Osteocyte (in vitro differentiated cells): ENCODE results near the gene ZCCHC4. TPM values are rescaled to one million over a fixed set of nuclear protein-coding genes. Genes with fewer than 3 reads are reported as not detected.

Source experiments
- DNase-seq: peaks from one replicate; pipeline ENCODE4 v3.0.0; 2021; ENCODE audit warnings: mixed read lengths; ENCODE audit not compliant: unreplicated experiment; ENCODE audit errors: extremely low spot score
- H3K27ac Mint-ChIP-seq: one replicate; pipeline ENCODE4 v1.8.0; 2021; ENCODE audit warnings: mild to moderate bottlenecking, mixed read lengths; ENCODE audit not compliant: unreplicated experiment
- H3K27me3 Mint-ChIP-seq: one replicate; pipeline ENCODE4 v1.8.0; 2021; ENCODE audit warnings: mixed read lengths; ENCODE audit not compliant: unreplicated experiment
- H3K36me3 Mint-ChIP-seq: one replicate; pipeline ENCODE4 v1.8.0; 2021; ENCODE audit warnings: mixed read lengths; ENCODE audit not compliant: unreplicated experiment
- H3K4me1 Mint-ChIP-seq: one replicate; pipeline ENCODE4 v1.8.0; 2021; ENCODE audit warnings: mixed read lengths; ENCODE audit not compliant: unreplicated experiment
- H3K4me3 Mint-ChIP-seq: one replicate; pipeline ENCODE4 v1.8.0; 2021; ENCODE audit warnings: mild to moderate bottlenecking, moderate library complexity, mixed read lengths; ENCODE audit not compliant: unreplicated experiment
- H3K9me3 Mint-ChIP-seq: one replicate; pipeline ENCODE4 v1.8.0; 2021; ENCODE audit warnings: mixed read lengths; ENCODE audit not compliant: unreplicated experiment
- CTCF ChIP-seq: fragments of 200-600 bp; sonication (generic); IDR thresholded peaks from 2 replicates; pipeline ENCODE4 v1.5.0; 2021; ENCODE audit warnings: antibody characterized with exemption, mild to moderate bottlenecking, moderate library complexity
- total RNA-seq: library from RNA; stranded (reverse); gene quantifications from 2 replicates; pipeline ENCODE4 v1.2.1, GENCODE V29; 2021

Gene ZCCHC4
- total RNA-seq, 1 donor from 2014 or later, result 9.4 TPM

- H3K4me1 Mint-ChIP-seq, result peaks cover 10% of the 10 kb centered on the region
- peaks cover 12% of the 10 kb centered on the region for H3K36me3 Mint-ChIP-seq
- peaks cover 4% of the 10 kb centered on the region for H3K9me3 Mint-ChIP-seq
- no peaks in the 10 kb centered on the region for H3K27me3 Mint-ChIP-seq
- DNase-seq, result no peak
- no peak for TF ChIP-seq CTCF
- no peak overlapping the region for H3K4me3 Mint-ChIP-seq
- no peak overlapping the region for H3K27ac Mint-ChIP-seq
Measured at GRCh38 chr4:25343671-25344070, 31.1 kb downstream of the ZCCHC4 start.

DNA sequence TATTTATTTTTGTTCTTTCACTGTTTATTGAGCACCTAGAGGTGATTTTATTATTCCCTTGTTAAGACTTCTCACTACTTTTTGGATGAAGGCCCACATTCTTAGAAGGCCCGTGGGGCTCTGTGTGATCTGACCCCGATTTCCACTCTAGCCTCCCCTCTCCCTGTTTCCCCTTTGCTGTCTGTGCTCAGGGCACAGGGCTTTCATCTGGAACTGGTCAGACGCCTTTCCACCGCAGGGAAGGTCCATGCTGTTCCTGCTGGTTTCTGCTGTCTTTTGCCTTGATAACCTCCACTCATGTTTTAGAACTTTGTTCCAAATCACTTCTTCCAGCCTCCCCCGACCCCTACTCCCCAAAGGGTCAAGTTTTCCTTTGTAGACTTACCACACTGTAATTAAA, 33.2 kb downstream of the ZCCHC4 start:
- peaks cover 4% of the 10 kb centered on the region for H3K9me3 Mint-ChIP-seq
- peaks cover 7% of the 10 kb centered on the region for H3K36me3 Mint-ChIP-seq
- DNase-seq, result no peak
- TF ChIP-seq CTCF, result no peak
- no peak overlapping the region for H3K4me3 Mint-ChIP-seq
- no peaks in the 10 kb centered on the region for H3K27me3 Mint-ChIP-seq
- H3K27ac Mint-ChIP-seq, result no peak overlapping the region
- peaks cover 10% of the 10 kb centered on the region for H3K4me1 Mint-ChIP-seq

GRCh38 chr4:25346913-25347312, 34.3 kb downstream of the ZCCHC4 start:
- no peak overlapping the region for H3K27ac Mint-ChIP-seq
- H3K27me3 Mint-ChIP-seq, result no peaks in the 10 kb centered on the region
- H3K36me3 Mint-ChIP-seq, result peaks cover 7% of the 10 kb centered on the region
- peaks cover 10% of the 10 kb centered on the region for H3K4me1 Mint-ChIP-seq
- no peak for TF ChIP-seq CTCF
- H3K4me3 Mint-ChIP-seq, result no peak overlapping the region
- DNase-seq, result no peak
- peaks cover 4% of the 10 kb centered on the region for H3K9me3 Mint-ChIP-seq

DNA sequence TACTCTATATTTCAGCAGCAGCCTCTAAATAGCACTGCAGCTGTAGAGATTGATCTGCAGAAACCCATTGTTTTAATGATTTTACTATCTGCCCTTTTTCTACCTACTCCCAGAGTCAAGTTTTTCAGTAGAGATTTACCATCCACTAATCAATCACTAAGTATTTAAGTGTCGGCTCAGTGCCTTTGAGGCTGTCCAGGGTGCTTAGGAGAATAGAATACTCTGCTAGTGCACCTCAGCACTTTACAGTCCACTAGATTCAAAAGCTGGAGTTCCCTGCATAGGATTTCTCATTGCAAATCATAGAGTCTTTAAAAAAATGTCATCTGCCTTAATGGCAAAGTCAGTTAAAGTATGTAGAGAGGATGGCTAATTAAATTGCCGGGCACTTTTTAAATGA, 34.9 kb downstream of the ZCCHC4 start:
- Mint-ChIP-seq H3K27me3 (no peaks in the 10 kb centered on the region), H3K27ac (no peak overlapping the region), H3K4me1 (peaks cover 10% of the 10 kb centered on the region), H3K4me3 (no peak overlapping the region), H3K36me3 (peaks cover 7% of the 10 kb centered on the region), H3K9me3 (peaks cover 4% of the 10 kb centered on the region)
- no peak for TF ChIP-seq CTCF
- DNase-seq, result no peak

- H3K4me3 Mint-ChIP-seq, result no peak overlapping the region
- H3K36me3 Mint-ChIP-seq, result peaks cover 7% of the 10 kb centered on the region
- peaks cover 4% of the 10 kb centered on the region for H3K9me3 Mint-ChIP-seq
Measured at GRCh38 chr4:25347971-25348370, 35.4 kb downstream of the ZCCHC4 start.

More at GRCh38 chr4:25347971-25348370, 35.4 kb downstream of the ZCCHC4 start:
- no peak for DNase-seq
- Mint-ChIP-seq H3K27me3 (no peaks in the 10 kb centered on the region), H3K4me1 (peaks cover 10% of the 10 kb centered on the region), H3K27ac (no peak overlapping the region)
- TF ChIP-seq CTCF, result no peak
